Posterior vena cava (tissue), 2 donors: ENCODE measurements around the gene FGR. TPM values are rescaled to one million over a fixed set of nuclear protein-coding genes. Genes with fewer than 3 reads are reported as not detected.

Source experiments
- DNase-seq: peaks from one replicate; pipeline ENCODE4 v3.0.0-alpha.2; 2020; ENCODE audit warnings: low spot score
- intact Hi-C, 2 donors: fragments of 100-400 bp; cut with DNase I; formaldehyde crosslinking; loops; one replicate each; pipeline versions ENCODE4 v1.14.1 to v1.14.2; 2022 to 2023
- total RNA-seq, 2 donors: library from RNA; stranded (reverse); fragmentation: NEBNext Ultra II Directional; extraction: Animal tissue kit (Norgen Biotek cat#: 25700); gene quantifications; one replicate each; pipeline ENCODE4 v1.2.1, GENCODE V29; 2021
- donor health status: DM: yes; HTN: yes; CAD: no.
- donor health status: DM: yes; HTN: yes; CAD: no.

FGR gene
- total RNA-seq, 2 donors from 2014 or later = 21.9 to 22.5 TPM

DNA sequence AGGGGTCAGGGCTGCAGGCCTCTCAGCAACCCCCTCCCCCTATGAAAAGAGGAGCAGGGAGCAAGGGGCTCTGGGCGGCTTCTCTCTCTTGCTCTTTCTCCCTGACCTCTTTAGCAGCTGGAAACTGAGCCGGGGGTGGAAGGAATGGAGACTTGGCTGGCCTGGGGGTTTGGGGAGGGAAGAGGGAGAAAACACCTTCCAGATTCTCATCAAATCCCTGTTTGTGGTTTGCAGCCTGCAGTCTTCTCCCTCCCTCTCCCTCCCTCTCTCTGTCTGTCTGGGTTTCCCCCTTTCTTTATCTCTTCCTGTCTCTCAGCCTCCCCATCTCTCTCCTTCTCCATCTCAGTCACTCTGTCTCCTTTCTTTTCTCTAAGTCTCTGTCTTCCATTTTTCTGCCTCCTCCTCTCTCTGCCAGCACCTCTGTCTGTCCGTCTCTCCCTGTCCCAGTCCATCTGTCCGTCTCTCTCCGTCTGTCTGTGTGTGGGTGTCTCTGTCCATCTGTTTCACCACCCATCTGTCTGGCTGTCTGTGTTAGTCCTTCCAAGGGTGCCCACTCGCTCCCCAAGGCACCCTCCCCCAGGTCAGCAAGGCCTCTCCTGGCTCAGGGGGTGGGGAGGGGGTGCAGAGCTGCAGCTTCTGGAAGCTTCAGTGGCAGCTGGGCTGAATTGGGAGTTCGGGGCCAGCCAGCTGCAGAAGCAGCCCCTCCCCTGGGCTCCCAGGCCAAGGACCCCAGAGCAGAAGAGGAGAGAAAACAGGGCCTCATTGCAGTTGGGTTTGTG, 37.3 kb downstream of the FGR start:
- DNase-seq = no peak
- intact Hi-C loops = no loop called here

DNA sequence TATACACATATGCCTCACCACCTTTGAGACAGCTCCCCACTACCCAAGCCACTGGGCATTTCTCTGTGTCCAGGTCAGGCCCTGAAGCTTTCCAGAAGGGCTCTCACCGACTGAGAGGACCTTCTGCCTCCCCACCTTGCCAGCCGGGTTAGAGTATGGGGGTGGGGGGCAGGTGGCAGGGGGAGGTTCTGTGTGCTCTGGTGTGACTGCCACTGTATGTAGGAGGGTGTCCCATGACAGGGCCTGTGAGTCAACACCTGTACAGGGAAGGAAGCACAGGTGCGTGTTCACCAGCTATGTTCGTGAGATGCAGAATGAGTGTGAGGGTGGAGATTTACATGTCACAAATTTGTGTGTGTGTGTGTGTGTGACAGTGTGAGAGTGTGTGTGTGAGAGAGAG, 38.0 kb downstream of the FGR start:
- intact Hi-C loops = no loop called here
- DNase-seq = no peak

DNA sequence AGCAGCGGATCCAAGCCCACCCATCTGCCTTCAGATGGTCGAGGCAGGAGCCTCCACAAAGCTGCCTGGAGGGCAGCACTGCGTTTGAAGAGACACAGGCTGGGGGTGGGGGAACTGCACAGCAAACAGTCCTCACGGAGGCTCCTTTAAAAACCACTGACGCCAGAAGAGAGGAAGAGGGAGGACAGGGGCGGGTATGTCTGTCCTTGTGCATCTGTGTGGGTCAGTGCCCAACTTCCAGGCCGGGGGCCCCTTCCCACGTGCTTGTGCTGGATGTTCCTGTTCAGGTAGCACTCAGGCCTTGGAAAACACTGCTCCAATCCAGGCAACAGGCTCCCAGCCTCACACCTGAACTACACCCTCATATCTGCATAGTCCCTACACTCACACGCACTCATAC, 38.7 kb downstream of the FGR start:
- intact Hi-C loops = no loop called here
- no peak for DNase-seq

DNA sequence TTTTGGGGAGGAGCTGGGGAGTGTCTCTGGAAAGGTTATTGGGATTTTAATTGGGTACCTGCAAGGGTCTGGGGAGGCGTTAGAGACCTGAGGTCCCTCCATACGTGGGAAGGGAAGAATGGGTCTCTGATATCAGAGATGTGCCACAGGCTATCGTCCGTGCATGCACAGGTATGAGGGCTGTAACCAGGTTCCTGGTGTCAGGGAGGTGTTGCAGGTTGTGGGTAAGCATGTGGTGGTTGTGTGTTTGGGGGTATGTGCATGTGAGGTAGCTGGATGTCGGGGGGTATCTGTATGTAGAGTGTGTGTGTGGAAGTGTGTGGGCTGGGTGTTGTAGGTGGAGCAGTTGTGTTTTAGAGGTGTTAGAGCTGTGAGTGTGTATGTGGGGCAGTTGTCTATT, 39.4 kb downstream of the FGR start:
- intact Hi-C loops = no loop called here
- no peak for DNase-seq

DNA sequence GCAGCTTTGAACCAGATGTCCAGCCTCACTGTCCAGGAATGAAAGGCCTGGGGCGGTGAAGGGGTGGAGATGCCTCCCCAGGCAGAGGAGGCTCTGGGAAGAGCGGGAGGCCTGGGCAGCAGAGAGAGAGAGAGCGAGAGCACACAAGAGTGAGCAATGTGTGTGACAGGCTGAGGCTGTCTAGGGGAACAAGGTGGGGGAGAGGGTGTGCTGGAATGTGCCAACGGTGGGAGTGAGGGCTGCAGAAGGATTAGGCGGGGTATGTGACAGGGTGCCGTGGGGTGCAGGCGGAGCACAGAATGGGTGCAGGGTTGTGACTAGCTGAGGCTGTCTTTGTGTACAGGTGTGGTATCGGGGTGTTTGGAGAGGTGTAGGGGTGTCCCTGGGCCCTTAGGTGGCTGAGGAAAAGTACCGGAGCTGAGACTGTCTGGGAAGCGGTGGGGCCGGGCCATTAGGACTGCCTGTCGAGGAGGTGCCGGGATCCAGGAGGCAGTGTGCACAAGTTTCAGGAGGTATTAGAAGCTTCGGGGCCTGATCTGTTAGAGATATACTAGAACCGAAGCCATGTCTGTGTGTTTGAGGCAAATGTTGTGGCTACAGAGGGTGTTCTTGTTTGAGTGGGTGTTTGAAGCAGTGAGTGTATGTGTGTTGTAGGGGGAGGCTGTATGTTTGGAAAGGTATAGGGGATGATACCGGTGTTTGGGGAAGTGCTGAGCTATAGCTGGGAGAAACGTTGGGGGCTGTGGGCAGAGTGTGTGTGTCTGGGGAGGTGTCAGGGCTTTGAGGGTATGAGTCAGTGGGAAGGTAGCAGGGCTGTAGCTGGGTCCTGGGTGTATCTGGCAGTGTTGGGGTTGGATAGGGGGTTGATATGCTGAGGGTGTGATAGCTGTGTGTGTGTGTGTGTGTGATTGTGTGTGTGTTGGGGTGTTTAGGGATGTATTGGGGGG, 40.1 kb downstream of the FGR start:
- intact Hi-C loops = no loop called here

DNA sequence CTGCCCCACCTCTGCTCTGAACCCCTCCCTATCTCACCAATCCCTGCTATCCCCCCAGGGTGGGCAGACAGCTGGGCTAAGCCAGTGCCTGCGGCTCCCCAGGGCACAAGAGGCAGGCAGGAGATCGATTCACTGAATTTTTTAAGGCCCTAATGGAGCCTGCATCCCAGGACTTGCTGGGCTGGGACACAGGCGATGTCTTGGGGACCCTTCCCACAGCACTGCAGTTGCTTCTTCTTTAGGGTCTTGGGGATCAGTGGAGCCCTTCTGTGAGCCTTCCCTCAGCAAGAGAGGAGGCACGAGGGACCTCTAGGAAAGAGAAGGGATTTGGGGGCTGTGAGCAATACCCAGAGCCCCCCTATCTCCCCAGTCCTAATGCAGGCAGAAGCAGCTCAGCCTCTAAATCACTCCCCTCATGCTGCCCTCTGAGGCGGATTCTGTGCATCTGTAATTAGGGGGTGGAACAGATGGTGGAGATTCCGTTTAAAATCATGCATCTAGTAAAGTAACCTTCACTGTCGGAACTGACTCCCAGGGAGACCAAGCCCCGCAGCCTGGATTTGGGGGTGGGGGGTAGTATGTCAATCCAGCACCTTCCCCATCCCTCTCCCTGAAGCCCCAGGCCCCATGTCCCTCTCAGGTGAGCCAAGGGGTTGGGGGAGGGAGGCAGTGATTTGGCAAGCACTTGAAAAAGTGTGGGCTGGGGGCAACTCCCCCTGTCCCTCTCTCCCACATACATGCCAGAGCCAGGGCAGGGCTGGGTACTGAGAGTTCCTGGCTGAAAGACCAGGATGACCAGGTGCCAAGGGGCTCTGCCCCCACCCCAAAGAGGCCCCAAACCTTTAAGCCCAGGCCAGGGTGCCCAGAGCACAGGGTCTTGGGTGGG, 41.1 kb downstream of the FGR start:
- DNase-seq = no peak
- intact Hi-C loops = no loop called here

More for the DNA sequence above, 40.1 kb downstream of the FGR start:
- DNase-seq = no peak

DNA sequence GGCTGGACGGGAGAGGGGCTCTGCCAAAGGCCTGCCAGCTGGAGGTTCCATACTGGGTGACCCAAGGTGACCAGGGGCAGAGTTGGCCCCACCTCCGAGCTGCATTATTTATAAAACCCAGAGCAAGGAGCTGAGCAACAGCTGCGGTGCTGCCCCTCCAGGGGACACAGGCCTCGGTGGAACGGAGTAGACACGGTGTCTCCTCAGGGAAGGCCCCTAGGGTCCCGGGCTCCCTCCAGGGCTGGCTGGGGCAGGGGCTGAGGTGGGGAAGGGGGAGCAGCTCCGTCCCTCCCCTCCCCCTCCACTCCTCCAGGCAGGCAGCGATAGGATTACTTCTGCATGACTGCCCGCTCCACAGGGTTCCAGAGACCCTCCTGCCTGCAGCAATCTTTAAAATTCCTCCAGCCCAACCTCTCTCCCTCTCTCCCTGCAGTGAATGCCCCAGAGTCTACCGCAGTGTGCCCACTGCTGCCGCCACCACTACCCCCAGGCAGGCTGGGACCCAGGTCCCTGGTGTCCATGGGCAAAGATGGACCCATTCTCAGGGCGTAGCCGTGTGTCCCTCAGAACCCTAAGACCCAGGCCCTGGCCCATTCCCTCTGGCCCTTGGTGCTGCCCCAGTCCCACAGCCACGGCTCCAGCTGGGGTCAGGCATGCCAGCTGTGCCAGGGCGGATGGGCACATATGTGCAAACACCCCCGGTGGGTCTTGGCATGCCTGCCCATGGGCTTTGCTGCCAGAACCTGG, 41.9 kb downstream of the FGR start:
- intact Hi-C loops = no loop called here
- DNase-seq = no peak

DNA sequence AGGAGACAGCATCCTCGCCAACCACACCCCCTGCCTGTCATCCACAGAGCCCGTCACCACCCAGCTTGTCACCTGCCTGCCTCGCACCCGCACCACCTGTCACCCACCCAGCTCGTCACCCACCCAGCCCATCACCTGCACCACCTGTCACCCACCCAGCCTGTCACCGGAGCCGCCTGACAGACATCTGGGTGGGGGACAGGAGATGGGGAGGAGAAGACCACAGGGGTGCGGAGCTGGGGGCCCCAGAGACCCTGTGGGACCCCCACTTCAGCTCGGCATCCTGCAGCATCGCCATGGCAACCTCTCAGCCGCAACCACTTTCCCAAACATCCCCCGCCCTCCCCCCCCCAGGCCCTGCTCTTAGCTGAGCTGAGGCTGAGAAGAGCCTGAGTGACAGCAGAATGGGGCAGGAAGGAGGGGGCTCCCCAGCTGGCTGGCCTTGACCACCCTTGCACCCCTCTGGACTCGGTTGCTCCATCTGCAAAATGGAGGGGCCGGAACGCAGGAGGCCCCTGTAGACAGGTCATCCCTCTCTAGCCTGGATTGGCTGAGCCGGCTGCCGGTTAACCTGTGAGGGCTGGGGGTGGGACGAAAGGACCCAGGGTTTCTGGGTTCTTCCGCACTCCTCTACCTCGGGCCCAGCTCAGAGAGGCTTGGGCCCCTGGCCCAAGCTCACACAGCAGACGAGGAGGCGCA, 42.6 kb downstream of the FGR start:
- DNase-seq = no peak
- intact Hi-C loops = no loop called here

DNA sequence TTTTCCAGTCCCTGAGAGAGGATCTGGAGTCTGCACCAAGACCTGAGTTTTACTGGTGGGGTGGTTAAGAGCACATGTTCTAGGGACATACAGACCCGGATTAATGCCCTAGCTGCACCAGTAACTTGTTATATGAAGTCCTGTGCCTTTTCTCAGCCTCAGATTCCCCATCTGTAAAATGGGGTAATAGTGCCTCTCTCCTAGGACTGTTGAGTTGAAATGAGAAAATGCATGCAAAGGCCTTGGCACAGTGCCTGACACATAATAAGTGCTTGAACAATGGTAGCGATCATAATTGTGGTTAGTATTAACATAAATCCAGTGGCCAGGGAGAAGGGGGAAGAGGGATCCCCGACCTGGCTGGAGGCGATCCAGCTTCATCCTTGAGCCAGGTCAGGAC, 43.4 kb downstream of the FGR start:
- intact Hi-C loops = no loop called here

DNA sequence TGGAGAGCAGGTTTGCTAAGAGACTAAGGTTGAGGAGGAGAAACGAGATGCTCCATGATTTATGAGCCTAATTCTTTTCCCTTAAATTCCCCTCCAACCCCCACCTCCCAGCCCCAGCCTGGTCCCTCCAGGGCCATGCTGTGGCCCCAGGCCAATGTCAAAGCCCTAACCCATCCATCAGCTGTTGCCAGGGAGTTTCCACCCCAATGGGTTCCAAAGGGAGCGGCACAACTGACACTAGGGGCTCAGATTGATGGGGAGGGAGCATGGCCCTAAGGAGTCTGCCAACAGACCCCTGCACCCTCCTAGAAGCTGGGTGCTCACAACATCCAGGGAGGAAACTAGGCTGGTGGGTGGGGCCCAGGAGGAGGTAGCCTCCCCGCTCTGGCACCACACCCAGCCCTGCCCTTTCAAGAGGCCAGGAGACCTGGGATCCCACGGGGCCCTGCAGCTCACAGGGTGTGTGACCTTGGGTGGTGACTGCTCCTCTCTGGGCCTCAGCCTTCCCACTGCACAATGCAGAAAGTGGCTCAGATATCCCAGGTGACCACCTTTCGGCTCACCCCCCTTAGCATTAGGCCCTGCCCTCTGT, 44.0 kb downstream of the FGR start:
- no peak for DNase-seq
- intact Hi-C loops = no loop called here

More for the DNA sequence above, 43.4 kb downstream of the FGR start:
- DNase-seq = no peak

DNA sequence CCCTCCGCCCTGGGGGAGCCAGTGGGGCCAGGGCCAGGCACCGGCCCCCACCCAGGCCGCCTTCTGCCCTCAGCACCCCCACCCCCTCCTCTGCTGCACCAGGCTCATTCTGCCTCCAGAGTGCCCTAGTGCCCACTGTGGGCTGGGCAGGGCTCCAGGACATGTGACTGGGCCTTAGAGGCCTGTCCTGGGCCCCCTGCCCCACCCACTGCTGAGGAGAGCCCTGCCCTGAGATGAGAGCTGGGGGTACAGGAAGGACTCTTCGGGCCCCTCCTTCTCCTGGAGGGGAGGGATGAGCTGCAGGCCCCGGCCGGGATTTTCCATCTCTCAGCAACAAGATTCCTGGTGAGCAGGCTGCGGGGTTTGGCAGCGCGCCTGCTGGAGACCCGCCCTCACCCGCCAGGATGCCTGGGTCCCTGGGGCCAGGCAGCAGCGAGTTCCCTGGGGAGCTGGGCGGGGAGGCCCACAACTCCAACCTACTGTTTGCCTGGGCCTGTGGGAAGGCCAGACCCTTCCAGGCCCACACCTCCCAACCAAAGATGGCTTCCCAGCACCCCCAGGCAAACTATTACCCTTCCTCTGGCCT, 45.1 kb downstream of the FGR start:
- intact Hi-C loops = loop anchor here in 1 of 2 donors (5.0 kb wide), 1 partner anchor 178 kb away; no protein-coding TSS in a partner anchor
- no peak for DNase-seq

DNA sequence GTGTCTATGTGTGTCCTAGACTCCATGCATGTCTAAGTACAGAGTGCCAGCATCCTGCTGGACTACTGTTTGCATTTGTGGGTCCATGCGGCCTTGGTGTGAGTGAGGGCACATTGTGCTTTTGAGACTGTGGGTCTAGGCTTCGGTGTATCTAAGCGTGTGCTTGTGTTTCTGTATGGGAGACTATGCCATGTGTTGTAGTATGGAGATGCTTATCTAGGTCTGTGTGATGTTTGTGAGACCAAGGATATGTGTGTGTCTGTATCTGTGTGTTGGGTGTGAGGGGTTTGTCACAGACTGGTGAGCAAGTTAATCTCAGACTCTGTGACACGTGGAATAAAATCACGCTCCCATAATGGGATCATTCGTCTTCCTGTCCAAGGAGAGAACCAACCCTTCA, 45.5 kb downstream of the FGR start:
- intact Hi-C loops = loop anchor here in 1 of 2 donors (5.0 kb wide), 1 partner anchor 177 kb away; no protein-coding TSS in a partner anchor
- DNase-seq = no peak

DNA sequence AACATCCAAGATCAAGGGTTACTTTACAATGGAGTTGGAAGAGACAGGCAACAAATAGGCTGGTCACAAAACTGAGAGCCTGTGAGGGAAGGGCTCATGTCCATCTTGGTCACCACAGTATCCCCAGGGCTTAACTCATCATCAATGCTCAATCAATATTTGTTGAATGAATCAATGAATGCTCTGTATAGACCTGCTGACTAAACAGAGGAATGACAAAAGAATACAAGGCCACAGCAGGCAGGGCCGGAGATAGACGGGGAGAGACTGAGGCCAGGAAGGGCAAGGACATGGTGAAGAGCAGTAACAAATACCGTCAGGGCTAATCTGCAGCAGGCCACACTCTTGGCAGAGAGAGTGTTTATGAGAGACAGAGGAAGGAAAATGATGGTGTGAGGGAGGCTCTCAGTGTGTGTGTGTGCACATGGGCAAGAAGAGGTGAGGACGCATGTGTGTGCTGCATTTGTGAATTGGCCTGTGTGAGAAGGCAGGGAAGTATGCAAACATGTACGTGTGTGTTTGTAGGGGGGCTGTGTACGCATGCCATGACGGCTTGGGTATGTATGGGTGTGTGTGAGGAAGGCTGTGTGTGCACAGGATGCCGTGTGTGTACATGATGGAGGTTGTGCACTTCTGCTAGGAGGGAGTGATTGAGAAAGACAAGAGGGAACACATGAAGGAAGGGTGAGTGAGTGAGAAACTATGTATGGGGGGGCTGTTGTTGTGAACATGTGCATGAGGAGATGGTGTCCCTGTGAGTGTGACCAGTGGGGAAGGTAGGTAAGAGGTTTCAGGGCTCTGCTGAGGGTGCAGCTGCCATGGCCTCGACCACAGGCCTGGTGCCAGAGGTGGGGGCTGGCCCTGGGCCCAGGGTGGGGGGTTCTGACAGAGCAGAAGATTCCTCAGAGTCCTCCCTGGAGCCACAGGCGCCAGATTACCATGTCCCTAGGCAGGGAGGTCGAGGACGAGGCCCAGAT, 46.4 kb downstream of the FGR start:
- no peak for DNase-seq
- intact Hi-C loops = loop anchor here in 1 of 2 donors (5.0 kb wide), 1 partner anchor 176 kb away; no protein-coding TSS in a partner anchor

DNA sequence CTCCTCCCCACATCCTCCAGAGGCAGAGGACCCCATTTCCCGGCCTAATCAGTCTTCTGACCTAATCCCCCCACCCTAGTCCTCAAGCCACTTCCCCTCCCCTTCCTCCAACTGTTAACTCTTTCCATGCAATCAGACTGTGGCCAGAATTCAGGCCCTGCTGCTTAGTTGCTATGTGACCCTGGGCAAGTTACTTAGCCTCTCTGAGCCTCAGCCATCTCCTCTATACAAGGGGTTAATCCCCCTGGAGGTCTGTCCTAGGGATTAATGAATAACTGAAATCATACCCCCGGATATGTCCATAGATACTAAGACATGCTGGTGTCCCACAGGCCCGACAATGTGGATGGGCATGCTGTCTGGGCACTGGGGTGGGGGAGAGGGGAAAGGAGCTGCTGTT, 49.3 kb downstream of the FGR start:
- intact Hi-C loops = loop anchor here in 1 of 2 donors (5.0 kb wide), 1 partner anchor 173 kb away; no protein-coding TSS in a partner anchor
- DNase-seq = no peak

DNA sequence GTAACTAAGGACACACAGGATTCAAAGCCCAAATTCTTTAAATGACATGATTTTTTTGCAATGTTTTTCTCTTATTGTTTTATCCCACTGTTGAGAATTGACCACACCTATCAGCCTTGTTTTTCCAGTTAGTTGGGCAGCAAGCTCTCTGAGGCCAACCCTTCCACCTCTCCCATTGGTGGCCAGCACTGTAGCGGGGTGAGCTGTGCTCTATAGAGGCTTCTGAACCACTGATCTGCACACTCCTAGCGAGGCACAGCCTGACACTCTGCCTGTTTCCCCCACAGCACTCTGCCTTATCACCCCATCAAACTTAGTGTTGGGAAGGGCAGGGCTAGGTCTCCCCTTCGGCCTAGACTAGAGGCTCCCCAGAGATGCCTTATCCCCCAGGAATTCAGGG, 50.5 kb downstream of the FGR start:
- no peak for DNase-seq
- intact Hi-C loops = loop anchor here in 1 of 2 donors (5.0 kb wide), 1 partner anchor 1662 kb away; no protein-coding TSS in a partner anchor

DNA sequence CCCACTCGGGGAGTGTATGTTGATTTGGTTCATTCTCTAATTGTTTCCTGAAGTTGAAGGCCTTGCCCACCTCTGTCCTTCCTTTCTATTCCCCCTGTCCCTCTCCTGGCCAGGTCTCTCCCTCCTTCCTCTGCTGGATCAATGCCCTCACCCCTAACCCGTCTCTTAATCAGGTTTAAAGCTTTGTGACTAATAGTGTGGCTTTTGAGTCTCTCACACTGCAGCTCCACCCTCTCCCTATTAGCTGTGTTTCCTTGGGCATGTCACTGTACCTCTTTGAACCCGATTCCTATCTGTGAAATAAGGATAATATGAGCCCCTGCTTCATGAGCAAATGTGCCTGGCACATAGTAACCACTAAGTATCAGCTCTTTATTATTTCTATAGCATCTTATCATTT, 51.5 kb downstream of the FGR start:
- no peak for DNase-seq
- intact Hi-C loops = loop anchor here in 1 of 2 donors (5.0 kb wide), 1 partner anchor 1661 kb away; no protein-coding TSS in a partner anchor
